GM19372 (cell line): ENCODE data around the gene TCP11.

ENCODE experiments used
- ATAC-seq: cut with Tn5 transposase; IDR thresholded peaks from one replicate; pipeline ENCODE4 v1.9.1; 2021; ENCODE audit warnings: mild to moderate bottlenecking, low read depth, moderate library complexity; ENCODE audit not compliant: unreplicated experiment

The TCP11 gene

GRCh38 chr6:35083507-35083906, 57.6 kb downstream of the TCP11 start:
- no peak for ATAC-seq

GRCh38 chr6:35082733-35083403, 58.3 kb downstream of the TCP11 start:
- ATAC-seq, result no peak

GRCh38 chr6:35082046-35082732, 59.0 kb downstream of the TCP11 start:
- ATAC-seq, result no peak

- no peak for ATAC-seq
Observed at GRCh38 chr6:35081426-35081851, 59.7 kb downstream of the TCP11 start.

GRCh38 chr6:35080821-35081425, 60.2 kb downstream of the TCP11 start:
- no peak for ATAC-seq

GRCh38 chr6:35080016-35080680, 61.0 kb downstream of the TCP11 start:
- ATAC-seq, result no peak

- no peak for ATAC-seq
Observed at GRCh38 chr6:35079311-35080000, 61.7 kb downstream of the TCP11 start.

- ATAC-seq, result no peak
Observed at GRCh38 chr6:35078896-35079295, 62.2 kb downstream of the TCP11 start.

GRCh38 chr6:35078226-35078850, 62.8 kb downstream of the TCP11 start:
- ATAC-seq, result no peak

- ATAC-seq, result no peak
Observed at GRCh38 chr6:35077713-35078105, 63.4 kb downstream of the TCP11 start.

- no peak for ATAC-seq
Observed at GRCh38 chr6:35076997-35077712, 64.0 kb downstream of the TCP11 start.

GRCh38 chr6:35073766-35074471, 67.2 kb downstream of the TCP11 start:
- ATAC-seq, result no peak

GRCh38 chr6:35073211-35073610, 67.9 kb downstream of the TCP11 start:
- no peak for ATAC-seq

GRCh38 chr6:35072698-35073055, 68.5 kb downstream of the TCP11 start:
- ATAC-seq, result no peak

- ATAC-seq, result no peak
Observed at GRCh38 chr6:35072051-35072697, 69.0 kb downstream of the TCP11 start.

- no peak for ATAC-seq
Observed at GRCh38 chr6:35071347-35071994, 69.7 kb downstream of the TCP11 start.

- no peak for ATAC-seq
Observed at GRCh38 chr6:35070111-35070510, 71.0 kb downstream of the TCP11 start.

- no peak for ATAC-seq
Observed at GRCh38 chr6:35069262-35069661, 71.9 kb downstream of the TCP11 start.
